Panc1 (cell line): Measurements from ENCODE around the gene LRMDA.

Source experiments
- CTCF ChIP-seq: fragments of 450-650 bp; IDR thresholded peaks from 2 replicates; pipeline ENCODE4 v1.5.1; 2017; ENCODE audit warnings: mild to moderate bottlenecking
- REST ChIP-seq, 2 experiments: IDR thresholded peaks; 2 replicates each; pipeline ENCODE4 v1.6.1; 2011 to 2012; ENCODE audit warnings: low read depth in 2 of 2, control low read depth in 1 of 2, low read length in 1 of 2, mild to moderate bottlenecking in 1 of 2, moderate library complexity in 1 of 2; ENCODE audit not compliant: insufficient read depth in 1 of 2

GRCh38 chr10:76251841-76252671, 820.6 kb downstream of the LRMDA start:
- no peak for TF ChIP-seq CTCF
- TF ChIP-seq REST (IDR thresholded peaks at IDR 0.05; ENCODE audit: insufficient read depth in 1 of 2, low read depth in 2 of 2, low read length in 1 of 2) = no peak
